CD8-positive, alpha-beta memory T cell (primary cell): Measurements from ENCODE around the gene PRRG4. TPM values are rescaled to one million over a fixed set of nuclear protein-coding genes. Genes with fewer than 3 reads are reported as not detected.

ENCODE experiments used
- CTCF ChIA-PET: fragments of 350-600 bp; sonication (Branson Sonifier 250); formaldehyde crosslinking; loops from one replicate; lab custom pipeline; 2021; ENCODE audit warnings: antibody characterized with exemption; lab: Charles Lee
- POLR2A ChIA-PET: fragments of 350-600 bp; sonication (Branson Sonifier 250); formaldehyde crosslinking; loops from one replicate; lab custom pipeline; 2021; ENCODE audit warnings: antibody characterized with exemption; lab: Charles Lee
- DNase-seq, 5 donors: peaks; one replicate each; pipeline versions ENCODE4 v3.0.0 to v3.0.0-alpha.2; 2020 to 2022; ENCODE audit warnings: mixed read lengths in 1 of 5
- H3K27ac ChIP-seq: one replicate; pipeline ENCODE4 v1.7.0; 2013; ENCODE audit warnings: low read depth, mild to moderate bottlenecking, low read length, moderate library complexity
- H3K27me3 ChIP-seq: 2 replicates; pipeline ENCODE4 v1.7.0; 2013; ENCODE audit warnings: low read length, mild to moderate bottlenecking; ENCODE audit not compliant: insufficient read depth, poor library complexity, severe bottlenecking
- H3K36me3 ChIP-seq: 2 replicates; pipeline ENCODE4 v1.7.0; 2013; ENCODE audit warnings: mild to moderate bottlenecking, low read length, moderate library complexity; ENCODE audit not compliant: insufficient read depth
- H3K4me1 ChIP-seq: 2 replicates; pipeline ENCODE4 v1.7.0; 2013; ENCODE audit warnings: mild to moderate bottlenecking, low read length, moderate library complexity; ENCODE audit not compliant: insufficient read depth
- H3K4me3 ChIP-seq: 2 replicates; pipeline ENCODE4 v1.7.0; 2013; ENCODE audit warnings: mild to moderate bottlenecking, low read length
- H3K9me3 ChIP-seq: 2 replicates; pipeline ENCODE4 v1.7.0; 2013; ENCODE audit warnings: mild to moderate bottlenecking, low read length
- H3K27ac Mint-ChIP-seq, 8 donors: one replicate each; pipeline ENCODE4 v1.8.0; 2020 to 2021; ENCODE audit warnings: mixed read lengths in 8 of 8, mild to moderate bottlenecking in 6 of 8, inconsistent platforms in 3 of 8, moderate library complexity in 3 of 8
- H3K27me3 Mint-ChIP-seq, 2 donors: one replicate each; pipeline ENCODE4 v1.8.0; 2020 to 2021; ENCODE audit warnings: mixed read lengths in 2 of 2, mild to moderate bottlenecking in 1 of 2, moderate library complexity in 1 of 2
- H3K36me3 Mint-ChIP-seq, 3 donors: one replicate each; pipeline ENCODE4 v1.8.0; 2020 to 2021; ENCODE audit warnings: mixed read lengths in 3 of 3, inconsistent platforms in 1 of 3, mild to moderate bottlenecking in 1 of 3
- H3K4me1 Mint-ChIP-seq, 3 donors: one replicate each; pipeline ENCODE4 v1.8.0; 2020 to 2021; ENCODE audit warnings: mixed read lengths in 3 of 3, inconsistent platforms in 1 of 3, mild to moderate bottlenecking in 1 of 3
- H3K4me3 Mint-ChIP-seq, 7 donors: one replicate each; pipeline ENCODE4 v1.8.0; 2020 to 2021; ENCODE audit warnings: mixed read lengths in 7 of 7, mild to moderate bottlenecking in 6 of 7, moderate library complexity in 4 of 7, inconsistent platforms in 2 of 7
- H3K9me3 Mint-ChIP-seq, 5 donors: one replicate each; pipeline ENCODE4 v1.8.0; 2020 to 2022; ENCODE audit warnings: mixed read lengths in 5 of 5, mild to moderate bottlenecking in 3 of 5, moderate library complexity in 2 of 5, inconsistent platforms in 1 of 5
- polyA plus RNA-seq: library from polyadenylated mRNA; unstranded; fragments of 300-500 nt; fragmentation: Illumina TruSeq; gene quantifications from one replicate; pipeline ENCODE4 v1.2.3, GENCODE V29; 2021
- total RNA-seq, 2 experiments: library from RNA; stranded (reverse); gene quantifications; one replicate each; pipeline ENCODE4 v1.2.3, GENCODE V29; 2021

The PRRG4 gene
- total and polyA plus RNA-seq, 3 experiments from 2014 or later, result 0.51 to 0.68 TPM; not detected in 1

DNA sequence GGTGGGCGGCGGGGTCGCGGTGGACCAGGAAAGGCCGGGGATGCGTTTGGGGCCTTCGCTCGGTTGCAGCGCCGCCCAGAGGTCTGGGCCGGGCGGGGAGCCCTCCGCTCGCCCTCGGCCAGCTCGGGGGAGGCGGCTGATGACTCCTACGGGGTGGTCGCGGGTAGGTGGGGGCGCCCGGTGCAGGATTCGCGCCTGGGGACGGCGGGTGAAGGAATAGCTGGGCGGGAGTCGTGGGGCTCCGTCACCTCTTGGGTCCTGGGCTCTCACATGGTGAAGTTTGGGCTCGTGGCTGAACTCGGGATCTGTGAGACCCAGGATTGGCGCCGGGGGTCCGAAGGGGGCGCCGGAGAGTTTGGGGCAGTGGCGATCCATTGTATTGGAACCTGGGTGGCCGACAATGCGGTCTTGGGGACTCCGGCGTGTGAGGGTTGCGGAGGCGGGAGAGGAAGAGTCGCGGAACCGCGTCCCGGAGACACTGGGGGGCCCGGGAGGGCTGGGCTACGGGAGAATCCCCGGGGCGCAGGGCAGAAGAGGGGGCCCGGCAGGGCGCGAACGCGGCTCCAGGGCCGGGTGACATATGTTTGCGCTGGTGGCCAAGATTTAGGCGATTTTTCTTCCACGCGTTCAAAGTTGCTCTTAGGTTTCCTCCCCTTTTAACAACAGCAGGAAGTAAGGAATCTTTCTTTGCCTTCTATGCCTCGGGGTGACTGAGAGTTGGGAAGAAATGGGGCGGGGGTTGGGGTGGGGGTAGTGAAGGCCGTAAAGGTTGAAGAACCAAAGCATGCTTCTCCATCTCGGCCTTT is 63.8 kb downstream of the PRRG4 start:
- Histone ChIP-seq H3K27ac (peak overlapping the region; percentile 73), H3K4me3 (peak overlapping the region; percentile 75), H3K9me3 (no peaks in the 10 kb centered on the region), H3K4me1 (peaks cover 18% of the 10 kb centered on the region), H3K27me3 (no peaks in the 10 kb centered on the region), H3K36me3 (no peaks in the 10 kb centered on the region)
- Mint-ChIP-seq H3K27me3 (peaks cover 0 to 4% of the 10 kb centered on the region in 2 donors), H3K9me3 (no peaks in the 10 kb centered on the region), H3K36me3 (peaks cover 0 to 8% (median 0%) of the 10 kb centered on the region in 3 donors), H3K4me3 (peak overlapping the region; percentile 85 to 97 (median 94)), H3K27ac (peak overlapping the region in 7 of 8 donors; percentile 32 to 95 (median 88)), H3K4me1 (peaks cover 21 to 39% (median 39%) of the 10 kb centered on the region in 3 donors)
- DNase-seq, result peak; percentile 25 to 66 (median 40)
- CTCF ChIA-PET, result interaction anchor here (1.1 to 2.5 kb wide), 6 partner anchors 8 to 267 kb away, joined by 3 to 9 read pairs (median 6); partner anchors contain the start of gene TCP11L1
- POLR2A ChIA-PET, result interaction anchor here (1.0 kb wide), 1 partner anchor 881 kb away, joined by 3 read pairs; the partner anchor contains the start of gene FBXO3

DNA sequence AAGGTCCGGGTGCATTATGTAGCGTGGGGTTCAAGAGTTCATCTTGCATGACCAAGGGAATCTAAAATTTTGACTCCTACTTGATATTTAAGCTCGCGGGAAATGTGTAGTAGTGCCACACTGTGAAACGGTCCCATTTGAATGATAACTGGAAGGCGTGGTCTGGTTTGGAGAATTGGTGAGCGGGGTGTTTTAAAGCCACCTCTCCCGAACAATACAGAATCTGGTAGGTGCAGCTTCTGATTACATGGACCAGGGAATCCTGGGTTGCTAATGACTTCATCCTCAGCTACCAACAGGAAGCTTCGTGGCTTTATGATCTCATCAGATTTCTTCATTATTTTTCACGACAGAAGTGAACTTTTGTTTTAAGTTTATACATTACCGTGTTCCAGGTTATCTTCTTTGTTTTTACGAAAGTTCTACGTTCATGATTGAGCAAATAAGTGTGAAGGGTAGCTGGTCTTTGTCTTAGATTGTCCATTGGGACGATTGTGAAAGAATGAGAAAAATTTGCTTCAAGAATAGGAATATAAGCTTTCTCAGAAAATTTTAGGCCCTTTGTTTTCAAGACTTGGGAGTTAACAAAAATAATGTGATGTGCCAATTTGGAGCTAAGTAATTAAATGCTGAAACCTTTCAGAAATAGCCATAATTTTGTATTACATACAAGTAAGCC is 64.6 kb downstream of the PRRG4 start:
- H3K27ac Mint-ChIP-seq, result peak overlapping the region in 7 of 8 donors; percentile 32 to 95 (median 88)
- H3K4me1 Mint-ChIP-seq, result peaks cover 24 to 46% (median 45%) of the 10 kb centered on the region in 3 donors
- peaks cover 0 to 4% of the 10 kb centered on the region in 2 donors for H3K27me3 Mint-ChIP-seq
- Histone ChIP-seq H3K9me3 (no peaks in the 10 kb centered on the region), H3K27me3 (no peaks in the 10 kb centered on the region), H3K4me3 (peak overlapping the region; percentile 75), H3K4me1 (peaks cover 20% of the 10 kb centered on the region), H3K36me3 (no peaks in the 10 kb centered on the region), H3K27ac (peak overlapping the region; percentile 73)
- H3K36me3 Mint-ChIP-seq, result peaks cover 0 to 10% (median 0%) of the 10 kb centered on the region in 3 donors
- POLR2A ChIA-PET, result interaction anchor here (0.6 kb wide), 2 partner anchors 141 to 142 kb away, joined by 4 to 8 read pairs; no protein-coding TSS in a partner anchor
- CTCF ChIA-PET, result interaction anchor here (1.2 to 2.5 kb wide), 3 partner anchors 9 to 145 kb away, joined by 3 to 7 read pairs (median 4); partner anchors contain the start of gene TCP11L1
- peak overlapping the region; percentile 85 to 97 (median 94) for H3K4me3 Mint-ChIP-seq
- H3K9me3 Mint-ChIP-seq, result no peaks in the 10 kb centered on the region
- peak in 1 of 5 donors; percentile 17 for DNase-seq

DNA sequence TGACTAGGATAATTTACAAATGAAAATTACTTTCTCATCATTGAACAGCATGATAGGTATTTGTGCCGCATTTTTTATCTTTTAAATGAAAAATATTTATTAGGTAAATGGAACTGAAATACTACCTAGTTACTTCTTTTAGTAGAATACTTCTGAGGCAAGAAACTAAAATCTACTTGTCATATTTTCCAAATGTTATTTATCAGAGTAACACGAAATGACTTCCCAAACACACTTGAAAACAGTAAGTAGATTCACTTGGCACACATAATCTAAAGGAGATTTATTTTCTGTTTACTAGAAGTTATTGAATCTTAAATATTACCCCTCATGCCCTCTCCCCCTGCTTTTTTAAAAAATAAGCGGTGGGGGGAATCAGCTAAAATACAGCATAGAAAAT is 65.2 kb downstream of the PRRG4 start:
- Mint-ChIP-seq H3K4me1 (peaks cover 30 to 53% (median 51%) of the 10 kb centered on the region in 3 donors), H3K27me3 (peaks cover 0 to 4% of the 10 kb centered on the region in 2 donors), H3K4me3 (peak overlapping the region in 4 of 7 donors; percentile 73 to 95 (median 88)), H3K27ac (peak overlapping the region in 1 of 8 donors; percentile 57), H3K9me3 (no peaks in the 10 kb centered on the region), H3K36me3 (peaks cover 0 to 13% (median 1%) of the 10 kb centered on the region in 3 donors)
- Histone ChIP-seq H3K27ac (peak overlapping the region; percentile 73), H3K4me1 (peaks cover 23% of the 10 kb centered on the region), H3K36me3 (no peaks in the 10 kb centered on the region), H3K9me3 (no peaks in the 10 kb centered on the region), H3K27me3 (no peaks in the 10 kb centered on the region), H3K4me3 (no peak overlapping the region)
- ChIA-PET CTCF (interaction anchor here (1.0 to 2.5 kb wide), 4 partner anchors 8 to 145 kb away, joined by 3 to 7 read pairs (median 4); partner anchors contain the start of gene TCP11L1), POLR2A (interaction anchor here (0.6 kb wide), 3 partner anchors 141 to 142 kb away, joined by 4 to 8 read pairs (median 6); no protein-coding TSS in a partner anchor)
- DNase-seq, result no peak

DNA sequence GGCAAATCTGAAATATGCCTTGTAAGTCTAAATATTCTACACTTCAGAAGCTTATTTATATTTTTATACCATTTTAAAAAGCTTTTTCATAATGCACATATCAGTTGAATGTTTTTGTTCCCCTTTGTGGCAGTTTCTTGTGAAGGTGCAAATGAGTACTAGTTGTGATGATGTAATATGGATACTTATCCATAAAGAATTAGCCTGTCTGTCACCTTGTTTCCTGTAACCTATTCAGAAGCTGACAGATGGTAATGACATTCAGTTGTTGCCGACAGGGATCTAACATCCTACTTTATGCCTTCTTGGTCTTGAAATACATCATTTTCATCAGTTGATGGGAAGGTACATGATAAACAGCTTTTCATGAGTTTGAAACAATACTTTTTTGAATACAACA is 65.7 kb downstream of the PRRG4 start:
- Histone ChIP-seq H3K27ac (no peak overlapping the region), H3K9me3 (no peaks in the 10 kb centered on the region), H3K4me3 (no peak overlapping the region), H3K27me3 (no peaks in the 10 kb centered on the region), H3K4me1 (peaks cover 23% of the 10 kb centered on the region), H3K36me3 (no peaks in the 10 kb centered on the region)
- Mint-ChIP-seq H3K36me3 (peaks cover 0 to 13% (median 2%) of the 10 kb centered on the region in 3 donors), H3K4me1 (peaks cover 31 to 55% (median 53%) of the 10 kb centered on the region in 3 donors), H3K27me3 (peaks cover 0 to 4% of the 10 kb centered on the region in 2 donors), H3K4me3 (peak overlapping the region in 3 of 7 donors; percentile 59 to 73 (median 59)), H3K9me3 (no peaks in the 10 kb centered on the region), H3K27ac (no peak overlapping the region)
- no peak for DNase-seq
- ChIA-PET CTCF (interaction anchor here (1.0 to 2.5 kb wide), 3 partner anchors 8 to 10 kb away, joined by 3 to 7 read pairs (median 4); no protein-coding TSS in a partner anchor), POLR2A (interaction anchor here (0.6 kb wide), 1 partner anchor 141 kb away, joined by 6 read pairs; no protein-coding TSS in a partner anchor)

DNA sequence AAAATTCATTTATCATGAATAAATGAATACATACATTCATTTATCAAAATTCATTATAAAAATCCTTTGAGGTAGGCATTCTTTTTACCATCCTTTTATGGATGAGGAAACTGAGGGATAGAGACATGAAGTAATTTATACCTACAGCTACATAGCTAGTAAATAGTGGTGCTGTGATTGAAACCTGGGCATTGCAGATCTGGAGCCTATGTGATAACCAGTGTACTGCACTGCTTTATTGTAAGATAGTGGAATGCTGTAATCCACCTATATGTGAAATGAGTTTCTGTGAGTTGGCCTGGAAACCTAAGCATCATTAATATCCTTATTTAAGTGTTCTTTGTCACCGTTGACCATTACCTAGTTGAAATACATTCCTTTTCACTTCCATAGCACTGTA is 67.4 kb downstream of the PRRG4 start:
- no peak overlapping the region for H3K4me3 ChIP-seq
- DNase-seq, result no peak
- no peaks in the 10 kb centered on the region for H3K36me3 ChIP-seq
- Mint-ChIP-seq H3K4me3 (no peak overlapping the region), H3K9me3 (no peaks in the 10 kb centered on the region), H3K27me3 (peaks cover 0 to under 1% of the 10 kb centered on the region in 2 donors), H3K27ac (no peak overlapping the region), H3K4me1 (peaks cover 27 to 55% (median 54%) of the 10 kb centered on the region in 3 donors), H3K36me3 (peaks cover 0 to 13% (median 2%) of the 10 kb centered on the region in 3 donors)
- no peak overlapping the region for H3K27ac ChIP-seq
- CTCF ChIA-PET, result no interaction called here
- no peaks in the 10 kb centered on the region for H3K9me3 ChIP-seq
- peaks cover 19% of the 10 kb centered on the region for H3K4me1 ChIP-seq
- H3K27me3 ChIP-seq, result no peaks in the 10 kb centered on the region
- POLR2A ChIA-PET, result no interaction called here

DNA sequence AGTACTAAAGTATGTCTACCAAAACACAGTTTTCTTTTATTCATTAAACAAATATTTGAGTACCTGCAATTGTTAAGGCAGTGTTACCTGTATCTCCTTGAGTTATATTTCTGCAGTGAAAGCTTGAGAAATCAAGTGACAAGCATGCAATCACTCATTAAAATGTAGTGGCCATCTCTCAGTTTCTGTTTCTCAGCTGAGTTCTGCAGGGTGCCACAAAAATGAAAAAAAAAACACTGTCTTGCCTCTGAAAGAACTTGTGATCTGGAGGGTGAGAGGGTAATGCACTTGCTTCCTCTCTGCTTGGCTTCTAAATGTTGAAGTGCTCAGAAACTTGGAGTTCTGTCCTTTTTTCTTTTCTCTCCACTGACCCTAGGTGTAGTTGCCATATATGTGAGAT is 69.7 kb downstream of the PRRG4 start:
- H3K4me1 Mint-ChIP-seq, result peaks cover 21 to 56% (median 50%) of the 10 kb centered on the region in 3 donors
- Histone ChIP-seq H3K4me3 (no peak overlapping the region), H3K9me3 (no peaks in the 10 kb centered on the region), H3K4me1 (peaks cover 12% of the 10 kb centered on the region), H3K27ac (no peak overlapping the region), H3K27me3 (no peaks in the 10 kb centered on the region), H3K36me3 (no peaks in the 10 kb centered on the region)
- no peaks in the 10 kb centered on the region for H3K9me3 Mint-ChIP-seq
- ChIA-PET CTCF (no interaction called here), POLR2A (no interaction called here)
- DNase-seq, result no peak
- peaks cover 0 to 8% (median 5%) of the 10 kb centered on the region in 3 donors for H3K36me3 Mint-ChIP-seq
- no peak overlapping the region for H3K27ac Mint-ChIP-seq
- no peak overlapping the region for H3K4me3 Mint-ChIP-seq
- no peaks in the 10 kb centered on the region for H3K27me3 Mint-ChIP-seq

DNA sequence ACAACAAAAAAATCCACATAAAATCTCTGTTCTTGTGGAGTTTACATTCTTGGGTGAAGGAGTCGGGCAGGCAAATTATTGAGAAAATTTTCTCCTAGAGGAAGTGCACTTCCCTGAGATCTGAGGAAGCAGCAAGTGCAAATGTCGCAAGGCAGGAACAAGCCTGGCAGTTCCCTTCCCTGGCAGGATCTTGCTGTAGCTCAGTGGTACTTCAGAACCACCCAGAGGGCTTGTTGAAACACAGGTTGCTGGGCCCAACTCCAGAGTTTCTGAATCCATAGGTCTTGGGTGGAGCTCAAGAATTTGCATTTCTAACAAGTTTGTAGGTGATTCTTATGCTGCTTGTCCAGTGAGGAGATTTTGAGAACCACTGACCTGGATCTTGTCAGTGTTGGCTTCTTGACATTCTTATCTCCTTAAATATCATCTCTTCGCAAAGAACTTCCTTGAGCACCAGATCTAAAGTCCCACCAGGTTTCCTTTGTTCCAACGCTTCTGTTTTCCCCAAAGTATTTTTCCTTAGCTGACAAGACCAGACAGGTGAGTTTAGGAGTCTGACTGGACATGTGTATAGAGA is 72.5 kb downstream of the PRRG4 start:
- Mint-ChIP-seq H3K27ac (peak overlapping the region in 1 of 8 donors; percentile 33), H3K9me3 (no peaks in the 10 kb centered on the region), H3K4me1 (peaks cover 14 to 44% (median 36%) of the 10 kb centered on the region in 3 donors), H3K27me3 (no peaks in the 10 kb centered on the region), H3K4me3 (no peak overlapping the region), H3K36me3 (peaks cover 0 to 8% (median 7%) of the 10 kb centered on the region in 3 donors)
- Histone ChIP-seq H3K4me1 (peaks cover 8% of the 10 kb centered on the region), H3K4me3 (no peak overlapping the region), H3K36me3 (no peaks in the 10 kb centered on the region), H3K27me3 (no peaks in the 10 kb centered on the region), H3K9me3 (no peaks in the 10 kb centered on the region), H3K27ac (no peak overlapping the region)
- ChIA-PET POLR2A (no interaction called here), CTCF (interaction anchor here (2.7 kb wide), 1 partner anchor 9 kb away, joined by 9 read pairs; the partner anchor contains the start of gene QSER1)
- DNase-seq, result no peak
